GM04503 (cell line): ENCODE measurements around the gene CNNM3.

ENCODE experiments used
- DNase-seq: peaks from one replicate; pipeline ENCODE4 v3.0.0-alpha.2; 2012; ENCODE audit warnings: low read depth

The CNNM3 gene

DNA sequence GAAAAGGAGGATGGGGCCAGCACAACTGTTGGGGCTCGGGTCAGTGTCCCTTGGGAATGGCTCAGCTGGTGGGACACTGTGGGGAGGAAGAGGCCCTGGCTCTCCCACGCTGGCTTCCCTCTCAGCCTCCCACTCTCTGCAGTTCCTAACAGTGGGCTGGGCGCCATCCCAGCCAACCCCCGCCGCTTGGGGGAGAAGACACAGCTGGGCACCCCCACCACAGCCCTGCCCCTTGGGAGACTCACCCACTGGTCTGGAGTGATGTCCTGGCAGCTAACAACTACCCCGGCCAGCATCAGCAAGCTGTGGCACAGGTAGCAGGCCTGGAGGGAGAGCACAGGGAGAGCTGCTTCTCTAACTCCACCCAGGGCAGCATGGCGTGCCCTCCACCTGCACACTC lies 62.1 kb downstream of the CNNM3 start:
- DNase-seq, result no peak

DNA sequence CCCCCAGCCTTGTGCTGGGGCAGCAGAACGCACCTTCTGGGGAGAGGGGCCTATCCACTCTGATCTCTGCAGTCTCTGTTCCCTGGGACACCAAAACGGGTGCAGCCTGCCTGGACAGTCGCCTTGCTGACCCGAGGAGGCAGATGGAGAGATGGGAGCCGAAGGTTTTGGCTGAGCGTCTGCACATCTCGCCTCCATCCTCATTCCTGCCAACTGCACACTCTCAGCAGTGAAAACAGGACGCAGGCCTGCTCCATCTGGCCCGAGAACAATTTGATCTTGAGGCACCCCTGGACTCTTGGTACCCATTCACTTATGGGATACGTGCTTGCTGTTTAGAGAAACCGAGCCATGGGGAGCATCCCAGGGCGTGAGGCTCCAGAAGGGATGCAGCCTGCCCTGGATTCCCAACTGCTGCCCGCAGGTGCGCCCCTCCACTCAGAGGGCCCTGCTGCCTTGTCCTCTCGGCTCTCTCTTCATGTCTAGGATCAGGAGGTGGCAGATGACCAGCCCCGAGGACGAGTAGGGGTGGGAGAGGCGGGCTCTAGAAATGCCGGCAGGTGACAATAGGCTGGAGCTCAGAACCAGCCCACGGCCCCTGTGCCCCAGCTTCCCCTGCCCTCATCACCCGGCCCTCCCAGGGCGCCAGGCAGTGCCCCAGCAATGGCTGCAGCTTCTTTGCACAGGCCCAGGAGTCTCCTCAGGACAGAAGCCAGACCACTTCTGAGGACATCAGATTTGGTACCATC lies 62.9 kb downstream of the CNNM3 start:
- no peak for DNase-seq

DNA sequence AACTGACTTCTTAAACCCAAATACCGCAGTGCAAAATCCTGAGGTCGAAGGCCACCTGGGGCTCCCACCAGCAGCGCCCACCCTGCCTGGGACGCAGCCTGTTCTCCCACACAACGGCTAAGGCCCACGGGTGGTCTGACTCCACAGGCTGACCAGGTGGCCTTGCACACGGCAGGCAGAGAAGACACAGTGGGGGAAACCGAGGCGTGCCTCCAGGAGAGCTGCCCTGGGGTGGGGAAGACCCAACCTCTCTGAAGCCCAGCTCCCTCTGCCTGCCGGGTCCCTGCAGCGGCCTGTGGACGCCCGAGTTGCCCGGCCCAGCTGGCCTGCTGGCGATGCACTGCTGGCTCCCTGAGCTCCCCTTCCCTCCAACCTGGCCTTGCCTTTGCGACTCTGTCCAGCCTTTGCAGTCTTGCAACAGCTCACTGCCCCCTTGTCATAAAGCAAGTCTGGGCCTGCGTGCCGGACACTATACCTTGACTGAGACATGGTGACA lies 63.5 kb downstream of the CNNM3 start:
- no peak for DNase-seq

DNA sequence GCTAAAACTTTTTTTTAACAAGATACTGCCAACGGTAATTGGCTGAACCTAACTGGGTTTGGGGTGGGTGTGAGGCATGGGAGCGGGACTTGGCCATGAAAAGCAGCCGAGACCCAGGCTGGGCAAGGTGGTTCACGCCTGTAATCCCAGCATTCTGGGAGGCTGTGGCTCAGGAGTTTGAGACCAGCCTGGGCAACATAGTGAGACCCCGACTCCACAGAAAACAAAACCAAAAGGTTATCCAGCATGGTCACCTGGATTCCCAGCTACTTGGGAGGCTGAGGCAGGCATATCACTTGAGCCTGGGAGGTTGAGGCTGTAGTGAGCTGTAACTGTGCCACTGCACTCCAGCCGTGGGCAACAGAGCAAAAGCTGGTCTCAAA lies 64.8 kb downstream of the CNNM3 start:
- DNase-seq, result no peak

DNA sequence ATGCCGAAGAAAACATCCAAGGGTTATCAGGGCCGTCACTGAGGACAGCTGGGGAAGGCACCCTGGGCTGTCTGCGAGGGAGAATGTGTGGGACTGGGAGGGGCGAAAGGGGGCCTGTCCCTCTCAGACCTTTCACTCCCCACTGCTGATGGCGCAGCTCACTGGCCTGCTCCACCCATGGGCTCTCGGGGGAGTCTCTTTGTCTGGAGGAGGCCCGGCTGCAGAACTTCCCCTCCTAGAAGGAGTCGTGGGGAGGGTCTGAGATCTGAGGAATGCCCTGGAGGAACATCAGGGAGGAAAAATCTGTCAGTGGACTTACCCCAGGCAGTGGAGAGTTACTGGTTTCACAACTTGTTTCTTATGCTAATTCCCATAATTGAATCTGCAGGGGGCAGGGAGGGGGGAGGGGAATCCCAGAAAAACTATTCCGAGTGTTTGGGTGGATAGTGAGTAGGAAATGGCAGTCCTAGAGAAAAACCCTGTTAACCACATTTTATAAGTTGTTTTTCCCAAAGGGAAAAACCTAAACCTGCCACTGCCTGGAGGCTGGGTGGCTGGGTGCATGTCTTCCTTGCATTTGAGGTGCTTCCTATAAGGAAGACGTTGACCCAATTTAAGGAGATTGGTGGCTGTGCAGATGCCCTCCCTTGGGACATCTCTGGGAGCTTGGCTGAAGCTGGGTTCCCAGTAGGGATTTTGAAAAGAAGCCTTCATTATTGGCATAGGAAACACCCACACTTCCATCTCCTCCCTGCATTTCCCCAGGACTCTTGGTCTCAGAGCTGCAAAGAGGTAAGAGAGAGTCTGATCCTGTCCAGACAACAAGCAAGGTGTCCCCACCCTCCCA lies 65.5 kb downstream of the CNNM3 start:
- DNase-seq, result no peak

DNA sequence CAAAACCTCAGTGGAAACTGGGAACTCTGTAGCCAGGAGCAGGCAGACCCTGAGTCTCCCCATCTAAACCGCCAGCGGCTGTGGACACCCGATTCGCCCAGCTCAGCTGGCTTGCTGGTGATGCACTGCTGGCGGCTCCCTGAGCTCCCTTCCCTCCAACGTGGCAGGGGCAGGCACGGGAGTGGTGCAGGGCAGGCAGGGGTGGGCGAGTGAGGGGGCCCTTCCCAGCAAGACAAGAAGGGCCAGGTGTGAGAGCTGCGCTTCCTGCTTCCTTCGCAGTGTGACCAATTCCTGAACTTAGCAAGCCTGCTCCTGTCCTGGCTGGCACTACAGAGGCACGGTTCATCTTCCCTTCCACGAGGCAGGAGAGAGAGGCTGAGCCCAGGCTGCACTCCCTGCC lies 66.2 kb downstream of the CNNM3 start:
- no peak for DNase-seq

DNA sequence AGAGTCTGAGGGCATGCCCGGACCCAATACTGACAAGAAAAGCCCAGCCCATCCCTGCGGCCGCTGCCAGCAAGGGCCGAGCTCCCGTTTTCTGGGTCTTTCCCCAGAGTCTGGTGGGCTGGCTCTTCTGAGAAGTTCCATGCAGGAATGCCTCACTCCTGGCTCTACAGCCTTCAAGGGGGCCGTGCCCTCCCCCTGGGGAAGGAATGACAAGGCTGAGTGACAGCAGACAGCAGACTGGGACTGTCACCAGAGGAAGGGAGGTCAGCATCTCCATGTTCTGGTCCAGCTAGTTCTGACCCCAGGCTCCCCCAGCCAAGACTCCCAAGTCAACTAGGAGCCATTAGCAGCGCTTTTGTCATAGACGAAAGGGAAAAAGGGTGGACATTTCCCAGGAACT lies 66.8 kb downstream of the CNNM3 start:
- DNase-seq, result no peak

DNA sequence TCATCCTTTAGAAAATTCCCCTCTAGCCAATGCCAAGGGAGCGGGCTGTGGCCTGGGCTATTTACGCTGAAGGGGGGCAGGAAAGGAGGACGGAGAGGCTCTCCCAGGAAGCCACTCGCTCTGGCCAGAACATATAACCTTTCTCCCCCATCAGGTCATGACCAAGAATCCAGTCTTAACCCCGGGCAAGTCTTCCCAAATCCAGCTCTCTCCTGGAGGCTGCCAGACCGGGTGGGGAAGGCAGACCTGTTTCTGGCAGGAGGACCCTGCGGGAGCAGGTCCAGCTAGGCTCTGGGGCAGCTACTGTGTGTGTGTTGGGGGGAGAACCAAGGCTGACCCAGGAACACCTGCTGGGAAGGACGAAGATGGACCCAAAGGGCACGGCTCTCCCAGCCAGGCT lies 67.2 kb downstream of the CNNM3 start:
- DNase-seq, result no peak
